H9 (cell line): ENCODE results near the gene MINDY4. TPM values are rescaled to one million over a fixed set of nuclear protein-coding genes. Genes with fewer than 3 reads are reported as not detected.

ENCODE experiments used
- DNase-seq: peaks from one replicate; pipeline ENCODE4 v3.0.0-alpha.2; 2017
- H2AFZ ChIP-seq: one replicate; pipeline ENCODE4 v1.6.1; 2013; ENCODE audit warnings: mild to moderate bottlenecking, low read length, control low read depth, moderate library complexity
- H2AK5ac ChIP-seq: 2 replicates; pipeline ENCODE4 v1.6.1; 2013; ENCODE audit warnings: low read length, control low read depth, mixed read lengths; ENCODE audit not compliant: insufficient read length
- H2BK120ac ChIP-seq: one replicate; pipeline ENCODE4 v1.6.1; 2013; ENCODE audit warnings: low read depth, mild to moderate bottlenecking, low read length, control low read depth, inconsistent platforms; ENCODE audit not compliant: poor library complexity, severe bottlenecking
- H2BK12ac ChIP-seq: 2 replicates; pipeline ENCODE4 v1.6.1; 2013; ENCODE audit warnings: low read length, control low read depth, mixed read lengths, low read depth; ENCODE audit not compliant: insufficient read length
- H2BK15ac ChIP-seq: 2 replicates; pipeline ENCODE4 v1.6.1; 2013; ENCODE audit warnings: low read depth, low read length, control low read depth
- H2BK20ac ChIP-seq: one replicate; pipeline ENCODE4 v1.6.1; 2013; ENCODE audit warnings: low read depth, mild to moderate bottlenecking, low read length, control low read depth, inconsistent platforms; ENCODE audit not compliant: poor library complexity, severe bottlenecking
- H2BK5ac ChIP-seq: 2 replicates; pipeline ENCODE4 v1.6.1; 2013; ENCODE audit warnings: low read length, control low read depth, mixed read lengths; ENCODE audit not compliant: insufficient read length
- H3K14ac ChIP-seq: 2 replicates; pipeline ENCODE4 v1.6.1; 2013; ENCODE audit warnings: low read length, control low read depth; ENCODE audit not compliant: insufficient read depth
- H3K18ac ChIP-seq: 2 replicates; pipeline ENCODE4 v1.6.1; 2013; ENCODE audit warnings: low read depth, mild to moderate bottlenecking, mixed read lengths, low read length, control low read depth; ENCODE audit not compliant: insufficient read length
- H3K23ac ChIP-seq: 2 replicates; pipeline ENCODE4 v1.6.1; 2013; ENCODE audit warnings: low read length, control low read depth, mixed read lengths, low read depth; ENCODE audit not compliant: insufficient read length
- H3K23me2 ChIP-seq: 2 replicates; pipeline ENCODE4 v1.6.1; 2013; ENCODE audit warnings: low read depth, mild to moderate bottlenecking, mixed read lengths, low read length, control low read depth; ENCODE audit not compliant: insufficient read length, poor library complexity, severe bottlenecking
- H3K27ac ChIP-seq: 2 replicates; pipeline ENCODE4 v1.5.1; 2013; ENCODE audit warnings: low read length, control low read depth, mixed read lengths, low read depth; ENCODE audit not compliant: insufficient read length
- H3K27me3 ChIP-seq: 2 replicates; pipeline ENCODE4 v1.6.1; 2013; ENCODE audit warnings: low read length, control low read depth, inconsistent platforms; ENCODE audit not compliant: insufficient read depth
- H3K4ac ChIP-seq: 2 replicates; pipeline ENCODE4 v1.6.1; 2013; ENCODE audit warnings: low read depth, mild to moderate bottlenecking, control low read depth, inconsistent platforms, low read length, moderate library complexity
- H3K4me1 ChIP-seq: 2 replicates; pipeline ENCODE4 v1.6.1; 2013; ENCODE audit warnings: low read length, control low read depth, inconsistent platforms; ENCODE audit not compliant: insufficient read depth
- H3K4me2 ChIP-seq: 2 replicates; pipeline ENCODE4 v1.6.1; 2013; ENCODE audit warnings: low read length, control low read depth, mixed read lengths; ENCODE audit not compliant: insufficient read length, insufficient read depth
- H3K56ac ChIP-seq: 2 replicates; pipeline ENCODE4 v1.6.1; 2013; ENCODE audit warnings: low read depth, mild to moderate bottlenecking, mixed read lengths, low read length, control low read depth; ENCODE audit not compliant: insufficient read length
- H3K79me1 ChIP-seq: 2 replicates; pipeline ENCODE4 v1.6.1; 2013; ENCODE audit warnings: low read depth, mild to moderate bottlenecking, moderate library complexity, low read length, control low read depth, inconsistent platforms; ENCODE audit not compliant: insufficient read depth, poor library complexity, severe bottlenecking
- H3K79me2 ChIP-seq: 2 replicates; pipeline ENCODE4 v1.6.1; 2013; ENCODE audit warnings: low read length, control low read depth, inconsistent platforms; ENCODE audit not compliant: insufficient read depth
- H3K9ac ChIP-seq: 2 replicates; pipeline ENCODE4 v1.6.1; 2013; ENCODE audit warnings: low read length, control low read depth, mixed read lengths; ENCODE audit not compliant: insufficient read length; ENCODE audit errors: extremely low read depth
- H3K9me3 ChIP-seq: one replicate; pipeline ENCODE4 v1.6.1; 2013; ENCODE audit warnings: low read depth, low read length, inconsistent platforms; ENCODE audit not compliant: control insufficient read depth
- H3T11ph ChIP-seq: one replicate; pipeline ENCODE4 v1.6.1; 2013; ENCODE audit warnings: mild to moderate bottlenecking, low read length, control low read depth, inconsistent platforms
- H4K20me1 ChIP-seq: one replicate; pipeline ENCODE4 v1.6.1; 2013; ENCODE audit not compliant: control insufficient read depth, insufficient read length, insufficient read depth
- H4K5ac ChIP-seq: 2 replicates; pipeline ENCODE4 v1.6.1; 2013; ENCODE audit warnings: low read depth, mild to moderate bottlenecking, mixed read lengths, low read length, control low read depth; ENCODE audit not compliant: insufficient read length
- H4K8ac ChIP-seq: replicated peaks from 2 replicates; pipeline ENCODE4 v1.6.1; 2013; ENCODE audit warnings: low read length, control low read depth, mixed read lengths, low read depth; ENCODE audit not compliant: insufficient read length
- H4K91ac ChIP-seq: 2 replicates; pipeline ENCODE4 v1.6.1; 2013; ENCODE audit warnings: low read depth, mild to moderate bottlenecking, moderate library complexity, mixed read lengths, low read length, control low read depth; ENCODE audit not compliant: insufficient read length
- H3K27ac Mint-ChIP-seq, 3 experiments: 2 replicates in 2 of 3; 3 replicates in 1 of 3; pipeline ENCODE4 v1.8.0; 2020 to 2021; ENCODE audit warnings: mixed read lengths in 3 of 3, mild to moderate bottlenecking in 1 of 3, moderate library complexity in 1 of 3
- H3K27me3 Mint-ChIP-seq: 2 replicates; pipeline ENCODE4 v1.8.0; 2021; ENCODE audit warnings: low read depth, mild to moderate bottlenecking, moderate library complexity, mixed read lengths
- H3K36me3 Mint-ChIP-seq, 3 experiments: 2 replicates in 2 of 3; 3 replicates in 1 of 3; pipeline ENCODE4 v1.8.0; 2020 to 2021; ENCODE audit warnings: low read depth in 3 of 3, mixed read lengths in 3 of 3; ENCODE audit not compliant: insufficient read depth in 1 of 3
- H3K4me1 Mint-ChIP-seq, 2 experiments: 2 replicates each; pipeline ENCODE4 v1.8.0; 2020; ENCODE audit warnings: mixed read lengths in 2 of 2
- H3K4me3 Mint-ChIP-seq, 2 experiments: 2 replicates in 1 of 2; 3 replicates in 1 of 2; pipeline ENCODE4 v1.8.0; 2020 to 2021; ENCODE audit warnings: mild to moderate bottlenecking in 2 of 2, mixed read lengths in 2 of 2, moderate library complexity in 1 of 2
- H3K9me3 Mint-ChIP-seq, 2 experiments: 2 replicates in 1 of 2; 3 replicates in 1 of 2; pipeline ENCODE4 v1.8.0; 2020; ENCODE audit warnings: mild to moderate bottlenecking in 2 of 2, mixed read lengths in 2 of 2, moderate library complexity in 1 of 2
- CTCF ChIP-seq: fragments of 200-600 bp; sonication (generic); conservative IDR thresholded peaks from 3 replicates; pipeline ENCODE4 v1.8.0; 2021; ENCODE audit warnings: antibody characterized with exemption, mild to moderate bottlenecking
- WGBS: extraction: QIAGEN DNeasy Blood & Tissue Kit; methylation state at CpG from one replicate; pipeline ENCODE4 v1.1.7; 2013; ENCODE audit warnings: missing lambda C conversion rate, low lambda C conversion rate, mixed read lengths; ENCODE audit not compliant: insufficient read length; ENCODE audit errors: extremely low coverage; 5-methylcytosine and 5-hydroxymethylcytosine counted together
- total RNA-seq: library from RNA; stranded (reverse); gene quantifications from 2 replicates; pipeline ENCODE4 v1.2.1, GENCODE V29; 2021

Gene MINDY4
- total RNA-seq, 1 experiment from 2014 or later: 3.1 TPM

- no CpG with 5 or more reads among the region's 2 CpGs for WGBS
- H4K5ac ChIP-seq: no peak overlapping the region
- H3K27me3 ChIP-seq: no peaks in the 10 kb centered on the region
- peaks cover 0 to under 1% (median 0%) of the 10 kb centered on the region in 3 experiments; a peak in 1 of 7 replicates for H3K36me3 Mint-ChIP-seq
- H3K27me3 Mint-ChIP-seq: peaks cover 18% of the 10 kb centered on the region
- no peak overlapping the region for H2BK120ac ChIP-seq
- H3K4me1 ChIP-seq: peaks cover 12% of the 10 kb centered on the region; the same call in 1 of the 2 replicates
- H3K18ac ChIP-seq: no peak overlapping the region
- no peak overlapping the region for H4K91ac ChIP-seq
- H2AFZ ChIP-seq: no peak overlapping the region
- H2BK5ac ChIP-seq: no peak overlapping the region
- H3K9me3 ChIP-seq: no peaks in the 10 kb centered on the region
- no peak overlapping the region for H3K14ac ChIP-seq
- H3K79me1 ChIP-seq: no peaks in the 10 kb centered on the region
- no peak overlapping the region for H3K9ac ChIP-seq
- no peak overlapping the region for H2AK5ac ChIP-seq
- H4K8ac ChIP-seq: no peak overlapping the region
- no peak for DNase-seq
- no peaks in the 10 kb centered on the region for H3K79me2 ChIP-seq
- no peak for TF ChIP-seq CTCF
- no peak overlapping the region for H3K4me3 Mint-ChIP-seq
- H3K4ac ChIP-seq: no peak overlapping the region
- no peak overlapping the region for H3K27ac ChIP-seq
- no peak overlapping the region for H3T11ph ChIP-seq
- no peak overlapping the region for H3K4me2 ChIP-seq
- H3K23me2 ChIP-seq: no peaks in the 10 kb centered on the region
- H2BK15ac ChIP-seq: no peak overlapping the region
- peak overlapping the region in 1 of 3 experiments; percentile 22; a peak in 1 of 7 replicates for H3K27ac Mint-ChIP-seq
- H3K9me3 Mint-ChIP-seq: no peaks in the 10 kb centered on the region
- no peak overlapping the region for H2BK12ac ChIP-seq
- H4K20me1 ChIP-seq: no peaks in the 10 kb centered on the region
- H2BK20ac ChIP-seq: no peak overlapping the region
- H3K23ac ChIP-seq: no peak overlapping the region
- H3K56ac ChIP-seq: no peak overlapping the region
- H3K4me1 Mint-ChIP-seq: peaks cover 39 to 59% of the 10 kb centered on the region in 2 experiments
These were observed 41.6 kb upstream of the MINDY4 start for GRCh38 chr7:30729642-30730041.
